Nephron progenitor cell (in vitro differentiated cells): Measurements from ENCODE around the gene DOK1.

Experiments used
- DNase-seq: peaks from one replicate; pipeline ENCODE4 v3.0.0; 2021
- H3K27ac Mint-ChIP-seq: 2 replicates; pipeline ENCODE4 v1.8.0; 2021; ENCODE audit warnings: mild to moderate bottlenecking, moderate library complexity, mixed read lengths
- H3K27me3 Mint-ChIP-seq: 2 replicates; pipeline ENCODE4 v1.8.0; 2021; ENCODE audit warnings: mild to moderate bottlenecking, low read depth, mixed read lengths; ENCODE audit not compliant: poor library complexity
- H3K36me3 Mint-ChIP-seq: 2 replicates; pipeline ENCODE4 v1.8.0; 2021; ENCODE audit warnings: low read depth, mixed read lengths
- H3K4me1 Mint-ChIP-seq: 2 replicates; pipeline ENCODE4 v1.8.0; 2021; ENCODE audit warnings: mixed read lengths
- H3K4me3 Mint-ChIP-seq: 2 replicates; pipeline ENCODE4 v1.8.0; 2021; ENCODE audit warnings: mild to moderate bottlenecking, moderate library complexity, mixed read lengths
- H3K9me3 Mint-ChIP-seq: 2 replicates; pipeline ENCODE4 v1.8.0; 2021; ENCODE audit warnings: mild to moderate bottlenecking, moderate library complexity, mixed read lengths
- TF ChIP-seq, protein P1 (sequence below): fragments of 200-600 bp; sonication (generic); IDR thresholded peaks from 2 replicates; pipeline ENCODE4 v1.5.0; 2021; ENCODE audit warnings: antibody characterized with exemption

The DOK1 gene

DNA sequence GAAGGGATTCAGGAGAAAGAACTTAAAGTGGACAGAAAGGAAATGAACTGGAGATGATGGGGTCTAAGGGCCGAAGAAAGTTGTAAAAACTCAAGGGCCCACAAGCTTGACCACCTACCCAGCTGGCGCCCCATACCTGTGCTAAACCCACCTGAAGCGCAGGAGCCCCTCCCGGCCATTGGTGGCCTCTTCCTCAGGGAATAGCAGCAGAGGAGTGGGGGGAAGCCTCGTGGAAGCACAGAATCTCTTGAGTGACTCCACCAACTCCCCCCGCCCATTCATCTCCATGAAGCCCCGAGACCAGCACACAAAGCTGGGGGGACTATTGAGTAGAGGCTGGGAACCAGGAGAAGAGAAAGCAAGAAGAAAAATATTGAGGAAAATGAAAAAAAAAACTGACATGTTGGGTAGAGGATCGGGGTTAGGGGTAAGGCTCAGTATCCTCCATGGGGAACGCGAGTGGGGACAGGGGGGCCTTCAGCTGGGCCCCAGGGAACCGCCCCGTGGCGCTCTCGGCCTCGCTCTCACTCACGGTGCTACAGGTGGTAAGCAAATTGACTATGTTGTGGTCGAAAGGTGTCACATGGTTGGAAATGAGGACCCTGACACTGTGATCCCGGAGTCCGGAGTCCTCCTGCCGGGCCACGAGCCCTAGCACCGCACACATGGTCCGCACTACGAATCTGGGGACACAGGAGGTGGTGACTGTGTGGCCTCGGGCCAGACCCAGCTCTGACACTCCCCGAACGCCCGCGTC lies 25.7 kb upstream of the DOK1 start:
- H3K4me1 Mint-ChIP-seq = peaks cover 38% of the 10 kb centered on the region
- TF ChIP-seq, protein P1, sequence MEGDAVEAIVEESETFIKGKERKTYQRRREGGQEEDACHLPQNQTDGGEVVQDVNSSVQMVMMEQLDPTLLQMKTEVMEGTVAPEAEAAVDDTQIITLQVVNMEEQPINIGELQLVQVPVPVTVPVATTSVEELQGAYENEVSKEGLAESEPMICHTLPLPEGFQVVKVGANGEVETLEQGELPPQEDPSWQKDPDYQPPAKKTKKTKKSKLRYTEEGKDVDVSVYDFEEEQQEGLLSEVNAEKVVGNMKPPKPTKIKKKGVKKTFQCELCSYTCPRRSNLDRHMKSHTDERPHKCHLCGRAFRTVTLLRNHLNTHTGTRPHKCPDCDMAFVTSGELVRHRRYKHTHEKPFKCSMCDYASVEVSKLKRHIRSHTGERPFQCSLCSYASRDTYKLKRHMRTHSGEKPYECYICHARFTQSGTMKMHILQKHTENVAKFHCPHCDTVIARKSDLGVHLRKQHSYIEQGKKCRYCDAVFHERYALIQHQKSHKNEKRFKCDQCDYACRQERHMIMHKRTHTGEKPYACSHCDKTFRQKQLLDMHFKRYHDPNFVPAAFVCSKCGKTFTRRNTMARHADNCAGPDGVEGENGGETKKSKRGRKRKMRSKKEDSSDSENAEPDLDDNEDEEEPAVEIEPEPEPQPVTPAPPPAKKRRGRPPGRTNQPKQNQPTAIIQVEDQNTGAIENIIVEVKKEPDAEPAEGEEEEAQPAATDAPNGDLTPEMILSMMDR = no peak

DNA sequence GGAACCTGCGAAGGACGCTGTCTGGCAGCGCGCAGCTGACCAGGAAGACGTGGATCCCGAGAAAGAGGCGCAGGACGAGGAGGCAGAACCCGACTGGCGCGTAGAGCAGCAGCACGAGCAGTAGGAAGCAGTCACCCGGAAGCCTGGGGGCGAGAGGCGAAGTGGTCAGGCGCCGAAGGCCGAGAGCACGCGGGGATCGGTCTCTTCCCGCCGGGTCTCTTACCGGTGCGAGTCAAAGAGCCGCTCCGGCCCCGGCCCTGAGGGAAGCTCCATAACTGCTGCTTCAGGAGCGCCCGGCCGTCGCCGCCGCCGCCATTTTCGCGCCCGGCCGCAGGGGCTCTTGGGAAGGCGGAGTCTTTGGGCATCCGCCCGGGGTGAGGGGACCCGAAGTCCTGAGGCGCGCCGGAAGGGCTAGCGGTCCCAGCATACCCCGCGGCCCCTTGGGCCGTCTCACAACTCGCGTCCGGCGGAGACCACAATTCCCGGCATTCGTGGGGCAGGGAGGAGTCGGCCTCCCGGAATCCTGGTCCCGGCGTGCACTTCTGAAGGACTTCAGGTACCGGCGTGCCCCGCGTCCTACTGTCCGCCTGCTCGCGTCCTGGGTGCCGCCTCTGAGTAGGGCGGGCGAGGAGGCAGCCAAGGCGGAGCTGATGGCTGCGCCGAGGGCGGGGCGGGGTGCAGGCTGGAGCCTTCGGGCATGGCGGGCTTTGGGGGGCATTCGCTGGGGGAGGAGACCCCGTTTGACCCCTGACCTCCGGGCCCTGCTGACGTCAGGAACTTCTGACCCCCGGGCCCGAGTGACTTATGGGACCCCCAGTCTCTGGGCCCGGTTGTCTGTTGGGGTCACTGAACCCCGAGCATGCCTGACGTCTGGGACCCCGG lies 24.9 kb upstream of the DOK1 start, which contains the start of the genes AUP1 and HTRA2:
Gene AUP1, minus strand, starts transcription at position 350 of the 882 bp plus-strand sequence. Its CDS starts 77 bp downstream, at position 273.
Gene HTRA2, plus strand, starts transcription at position 577 of the 882 bp plus-strand sequence. Its CDS starts 74 bp downstream, at position 651.
- peak within 1 kb of the TSS; percentile 99 for H3K4me3 Mint-ChIP-seq

More for the DNA sequence above, 25.7 kb upstream of the DOK1 start:
- peak overlapping the region; percentile 96 for H3K27ac Mint-ChIP-seq
- H3K4me3 Mint-ChIP-seq = peak overlapping the region; percentile 99
- peaks cover 46% of the 10 kb centered on the region for H3K36me3 Mint-ChIP-seq
- H3K9me3 Mint-ChIP-seq = no peaks in the 10 kb centered on the region
- peaks cover 8% of the 10 kb centered on the region for H3K27me3 Mint-ChIP-seq
- DNase-seq = no peak

DNA sequence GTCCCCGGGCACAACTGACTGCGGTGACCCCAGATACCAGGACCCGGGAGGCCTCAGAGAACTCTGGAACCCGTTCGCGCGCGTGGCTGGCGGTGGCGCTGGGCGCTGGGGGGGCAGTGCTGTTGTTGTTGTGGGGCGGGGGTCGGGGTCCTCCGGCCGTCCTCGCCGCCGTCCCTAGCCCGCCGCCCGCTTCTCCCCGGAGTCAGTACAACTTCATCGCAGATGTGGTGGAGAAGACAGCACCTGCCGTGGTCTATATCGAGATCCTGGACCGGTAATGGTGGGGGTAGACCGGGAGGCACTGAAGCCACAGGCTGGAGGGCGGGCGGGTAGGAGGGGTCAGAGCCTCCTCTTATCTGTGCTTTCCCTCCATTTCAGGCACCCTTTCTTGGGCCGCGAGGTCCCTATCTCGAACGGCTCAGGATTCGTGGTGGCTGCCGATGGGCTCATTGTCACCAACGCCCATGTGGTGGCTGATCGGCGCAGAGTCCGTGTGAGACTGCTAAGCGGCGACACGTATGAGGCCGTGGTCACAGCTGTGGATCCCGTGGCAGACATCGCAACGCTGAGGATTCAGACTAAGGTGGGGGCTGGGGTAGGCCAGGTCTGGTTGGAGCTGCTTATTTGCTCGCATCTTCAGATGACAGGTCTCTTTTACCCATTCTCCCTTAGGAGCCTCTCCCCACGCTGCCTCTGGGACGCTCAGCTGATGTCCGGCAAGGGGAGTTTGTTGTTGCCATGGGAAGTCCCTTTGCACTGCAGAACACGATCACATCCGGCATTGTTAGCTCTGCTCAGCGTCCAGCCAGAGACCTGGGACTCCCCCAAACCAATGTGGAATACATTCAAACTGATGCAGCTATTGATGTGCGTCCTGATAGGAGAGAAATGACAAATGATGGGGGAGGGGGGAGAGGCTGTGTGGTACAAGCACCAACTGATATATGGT lies 24.0 kb upstream of the DOK1 start:
- peak; percentile 55 for DNase-seq
- Mint-ChIP-seq H3K27me3 (peaks cover under 1% of the 10 kb centered on the region), H3K4me1 (peaks cover 38% of the 10 kb centered on the region), H3K4me3 (peak overlapping the region; percentile 99), H3K36me3 (peaks cover 49% of the 10 kb centered on the region), H3K27ac (no peak overlapping the region), H3K9me3 (no peaks in the 10 kb centered on the region)
- TF ChIP-seq, protein P1 = no peak

More for the DNA sequence above, 24.9 kb upstream of the DOK1 start, which contains the start of the genes AUP1 and HTRA2:
- Mint-ChIP-seq H3K27me3 (peaks cover 6% of the 10 kb centered on the region), H3K9me3 (no peaks in the 10 kb centered on the region), H3K4me1 (peaks cover 38% of the 10 kb centered on the region), H3K36me3 (peaks cover 49% of the 10 kb centered on the region), H3K27ac (peak within 1 kb of the TSS; percentile 96)
- DNase-seq = peak; percentile 94
- TF ChIP-seq, protein P1 = no peak

DNA sequence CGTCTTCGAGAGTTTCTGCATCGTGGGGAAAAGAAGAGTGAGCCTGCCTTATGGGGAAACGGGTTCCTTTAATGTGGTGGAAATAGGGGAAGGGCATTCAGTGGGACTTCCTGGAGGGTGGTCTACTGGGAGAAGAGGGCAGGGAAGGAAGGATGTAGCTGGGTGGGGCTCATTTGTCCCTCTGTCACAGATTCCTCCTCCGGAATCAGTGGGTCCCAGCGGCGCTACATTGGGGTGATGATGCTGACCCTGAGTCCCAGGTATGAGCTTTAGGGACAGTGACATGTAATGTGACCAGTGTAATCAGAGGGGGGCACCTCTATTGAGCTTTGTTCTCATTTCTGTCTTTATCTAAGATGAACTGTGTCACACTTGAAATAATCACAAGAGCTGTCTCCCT lies 22.9 kb upstream of the DOK1 start:
- no peak overlapping the region for H3K27ac Mint-ChIP-seq
- H3K27me3 Mint-ChIP-seq = no peaks in the 10 kb centered on the region
- H3K4me1 Mint-ChIP-seq = peaks cover 38% of the 10 kb centered on the region
- H3K36me3 Mint-ChIP-seq = peaks cover 39% of the 10 kb centered on the region
- H3K4me3 Mint-ChIP-seq = peak overlapping the region; percentile 26
- no peak for DNase-seq
- TF ChIP-seq, protein P1 = no peak
- H3K9me3 Mint-ChIP-seq = no peaks in the 10 kb centered on the region

DNA sequence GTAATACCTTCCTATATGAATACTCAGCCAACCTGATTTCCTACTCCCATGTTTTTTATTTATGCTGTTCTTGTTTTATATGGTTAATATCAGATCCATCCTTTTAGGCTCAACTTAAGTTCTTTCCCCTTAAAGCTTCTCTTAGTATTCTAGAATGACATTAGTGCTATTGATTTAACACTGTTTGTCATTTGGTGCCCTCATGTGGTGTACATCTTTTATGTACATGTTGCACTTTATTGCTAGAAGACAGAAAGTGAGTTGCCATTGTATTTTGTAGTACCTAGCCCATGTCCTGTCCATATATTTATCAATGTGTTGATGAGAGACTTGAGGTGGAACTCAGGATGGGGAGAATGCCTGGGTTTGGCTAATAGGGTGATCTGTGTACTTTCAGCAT lies 22.3 kb upstream of the DOK1 start:
- peaks cover 37% of the 10 kb centered on the region for H3K4me1 Mint-ChIP-seq
- no peaks in the 10 kb centered on the region for H3K9me3 Mint-ChIP-seq
- no peak overlapping the region for H3K27ac Mint-ChIP-seq
- peaks cover 33% of the 10 kb centered on the region for H3K36me3 Mint-ChIP-seq
- H3K4me3 Mint-ChIP-seq = peak overlapping the region; percentile 26
- no peak for DNase-seq
- TF ChIP-seq, protein P1 = no peak
- peaks cover under 1% of the 10 kb centered on the region for H3K27me3 Mint-ChIP-seq
